MCF 10A (cell line): ENCODE measurements around the gene RAB36. TPM values are rescaled to one million over a fixed set of nuclear protein-coding genes. Genes with fewer than 3 reads are reported as not detected.

Experiments used
- BruUV-seq: library from RNA; stranded (reverse); fragments of 400-500 nt; replicated peaks from 2 replicates; lab custom pipeline; 2021; lab: Mats Ljungman, UMichigan
- CTCF ChIA-PET: fragments of 300-600 bp; sonication (Branson Sonifier 250); formaldehyde crosslinking; extraction: SDS; loops from one replicate; lab custom pipeline; 2021; ENCODE audit warnings: antibody characterized with exemption, inconsistent platforms; lab: Yijun Ruan, JAX
- POLR2A ChIA-PET: fragments of 300-600, 350-650 bp; sonication (Branson Sonifier 250); formaldehyde crosslinking; extraction: SDS; loops from one replicate; lab custom pipeline; 2020; ENCODE audit warnings: antibody characterized with exemption, inconsistent platforms; lab: Yijun Ruan, JAX
- DNase-seq: peaks from one replicate; pipeline ENCODE4 v3.0.0-alpha.2; 2018; ENCODE audit not compliant: unreplicated experiment
- H3K27ac Mint-ChIP-seq: one replicate; pipeline ENCODE4 v1.8.0; 2022; ENCODE audit warnings: mild to moderate bottlenecking, low read depth, mixed read lengths; ENCODE audit not compliant: unreplicated experiment
- H3K27me3 Mint-ChIP-seq: one replicate; pipeline ENCODE4 v1.8.0; 2022; ENCODE audit warnings: mixed read lengths; ENCODE audit not compliant: insufficient read depth, unreplicated experiment
- H3K36me3 Mint-ChIP-seq: one replicate; pipeline ENCODE4 v1.8.0; 2022; ENCODE audit warnings: mild to moderate bottlenecking, moderate library complexity, mixed read lengths; ENCODE audit not compliant: insufficient read depth, unreplicated experiment
- H3K4me1 Mint-ChIP-seq: one replicate; pipeline ENCODE4 v1.8.0; 2022; ENCODE audit warnings: mixed read lengths; ENCODE audit not compliant: insufficient read depth, unreplicated experiment
- H3K4me3 Mint-ChIP-seq: one replicate; pipeline ENCODE4 v1.8.0; 2022; ENCODE audit warnings: mild to moderate bottlenecking, moderate library complexity, mixed read lengths; ENCODE audit not compliant: unreplicated experiment
- H3K9me3 Mint-ChIP-seq: one replicate; pipeline ENCODE4 v1.8.0; 2022; ENCODE audit warnings: mixed read lengths; ENCODE audit not compliant: unreplicated experiment
- CTCF ChIP-seq: fragments of 200-600 bp; IDR thresholded peaks from one replicate; pipeline ENCODE4 v1.8.0; 2022; ENCODE audit warnings: antibody characterized with exemption, mild to moderate bottlenecking; ENCODE audit not compliant: unreplicated experiment
- intact Hi-C: fragments of 100-400 bp; cut with micrococcal nuclease; formaldehyde crosslinking; loops from 2 replicates; pipeline ENCODE4 v1.14.1; 2022
- total RNA-seq: library from RNA; stranded (reverse); gene quantifications from 2 replicates; pipeline ENCODE4 v1.2.3, GENCODE V29; 2022

Gene RAB36
- total RNA-seq, 1 experiment from 2014 or later = 8.5 TPM

- H3K4me1 Mint-ChIP-seq = peaks cover 46% of the 10 kb centered on the region
- TF ChIP-seq CTCF = no peak
- peak; percentile 70 for DNase-seq
- no peaks in the 10 kb centered on the region for H3K27me3 Mint-ChIP-seq
- peaks cover 10% of the 10 kb centered on the region for H3K36me3 Mint-ChIP-seq
- ChIA-PET CTCF (interaction anchor here (0.6 to 5.7 kb wide), 13 partner anchors 21 to 653 kb away, joined by 3 to 77 read pairs (median 3); no protein-coding TSS in a partner anchor), POLR2A (interaction anchor here (0.5 to 5.1 kb wide), 11 partner anchors 13 to 714 kb away, joined by 3 to 53 read pairs (median 4); no protein-coding TSS in a partner anchor)
- BruUV-seq = no TSS peak
- peak within 1 kb of the TSS; percentile 73 for H3K4me3 Mint-ChIP-seq
- H3K27ac Mint-ChIP-seq = peak within 1 kb of the TSS; percentile 78
- H3K9me3 Mint-ChIP-seq = peaks cover 10% of the 10 kb centered on the region
- intact Hi-C loops = loop anchor here (5.0 kb wide), 1 partner anchor 47 kb away; no protein-coding TSS in a partner anchor
Measured at GRCh38 chr22:23180301-23180892, 35.1 kb downstream of the RAB36 start, which contains the start of gene BCR. Gene BCR (plus strand): TSS chr22:23180509. CDS start chr22:23180961, 452 bp downstream.

GRCh38 chr22:23180893-23181720 lies 35.8 kb downstream of the RAB36 start:
- H3K36me3 Mint-ChIP-seq = peaks cover 14% of the 10 kb centered on the region
- POLR2A ChIA-PET = interaction anchor here (0.5 to 5.1 kb wide), 9 partner anchors 13 to 1124 kb away, joined by 3 to 53 read pairs (median 4); no protein-coding TSS in a partner anchor
- CTCF ChIA-PET = interaction anchor here (0.6 to 5.7 kb wide), 12 partner anchors 20 to 109 kb away, joined by 3 to 77 read pairs (median 3); no protein-coding TSS in a partner anchor
- intact Hi-C loops = loop anchor here (5.0 kb wide), 1 partner anchor 46 kb away; no protein-coding TSS in a partner anchor
- peaks cover 7% of the 10 kb centered on the region for H3K9me3 Mint-ChIP-seq
- H3K4me1 Mint-ChIP-seq = peaks cover 46% of the 10 kb centered on the region
- peak overlapping the region; percentile 73 for H3K4me3 Mint-ChIP-seq
- H3K27me3 Mint-ChIP-seq = no peaks in the 10 kb centered on the region
- DNase-seq = peak; percentile 24
- no TSS peak for BruUV-seq
- no peak for TF ChIP-seq CTCF
- no peak overlapping the region for H3K27ac Mint-ChIP-seq

GRCh38 chr22:23181721-23182308 lies 36.5 kb downstream of the RAB36 start:
- intact Hi-C loops = loop anchor here (2.0 to 5.0 kb wide), 3 partner anchors 45 to 75 kb away; no protein-coding TSS in a partner anchor
- peaks cover 46% of the 10 kb centered on the region for H3K4me1 Mint-ChIP-seq
- peaks cover 14% of the 10 kb centered on the region for H3K36me3 Mint-ChIP-seq
- TF ChIP-seq CTCF = no peak
- H3K27me3 Mint-ChIP-seq = no peaks in the 10 kb centered on the region
- H3K4me3 Mint-ChIP-seq = peak overlapping the region; percentile 73
- BruUV-seq = no TSS peak
- H3K27ac Mint-ChIP-seq = no peak overlapping the region
- POLR2A ChIA-PET = interaction anchor here (2.1 to 5.1 kb wide), 3 partner anchors 45 to 100 kb away, joined by 13 to 53 read pairs (median 32); no protein-coding TSS in a partner anchor
- DNase-seq = no peak
- no peaks in the 10 kb centered on the region for H3K9me3 Mint-ChIP-seq
- CTCF ChIA-PET = interaction anchor here (0.9 to 2.0 kb wide), 4 partner anchors 28 to 108 kb away, joined by 3 to 6 read pairs (median 4); no protein-coding TSS in a partner anchor
